Measurements from ENCODE around the gene AFTPH.

DNA sequence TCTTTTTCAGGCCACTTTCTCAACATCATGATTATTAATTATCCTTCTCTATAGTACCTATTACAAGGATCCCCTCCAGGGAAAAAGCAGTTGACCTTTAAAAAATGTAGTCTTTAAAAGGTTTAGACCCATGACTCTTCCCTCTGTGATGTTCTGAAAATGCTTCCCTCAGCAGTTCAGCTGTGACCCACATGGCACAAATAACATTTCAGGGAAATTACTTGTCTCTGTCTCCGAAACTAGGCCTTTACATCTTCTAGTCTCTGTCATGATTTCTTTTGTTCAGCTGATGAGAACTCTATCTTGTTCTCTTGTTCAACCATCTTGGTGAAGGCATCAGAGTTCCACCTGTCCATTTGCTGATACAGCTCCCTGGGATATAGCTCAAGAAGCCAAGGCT lies 41.9 kb upstream of the AFTPH start:
- TF ChIP-seq, protein P1, sequence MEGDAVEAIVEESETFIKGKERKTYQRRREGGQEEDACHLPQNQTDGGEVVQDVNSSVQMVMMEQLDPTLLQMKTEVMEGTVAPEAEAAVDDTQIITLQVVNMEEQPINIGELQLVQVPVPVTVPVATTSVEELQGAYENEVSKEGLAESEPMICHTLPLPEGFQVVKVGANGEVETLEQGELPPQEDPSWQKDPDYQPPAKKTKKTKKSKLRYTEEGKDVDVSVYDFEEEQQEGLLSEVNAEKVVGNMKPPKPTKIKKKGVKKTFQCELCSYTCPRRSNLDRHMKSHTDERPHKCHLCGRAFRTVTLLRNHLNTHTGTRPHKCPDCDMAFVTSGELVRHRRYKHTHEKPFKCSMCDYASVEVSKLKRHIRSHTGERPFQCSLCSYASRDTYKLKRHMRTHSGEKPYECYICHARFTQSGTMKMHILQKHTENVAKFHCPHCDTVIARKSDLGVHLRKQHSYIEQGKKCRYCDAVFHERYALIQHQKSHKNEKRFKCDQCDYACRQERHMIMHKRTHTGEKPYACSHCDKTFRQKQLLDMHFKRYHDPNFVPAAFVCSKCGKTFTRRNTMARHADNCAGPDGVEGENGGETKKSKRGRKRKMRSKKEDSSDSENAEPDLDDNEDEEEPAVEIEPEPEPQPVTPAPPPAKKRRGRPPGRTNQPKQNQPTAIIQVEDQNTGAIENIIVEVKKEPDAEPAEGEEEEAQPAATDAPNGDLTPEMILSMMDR (IDR thresholded peaks at IDR 0.05) = no peak
- no peak for TF ChIP-seq EZH2phosphoT487 (IDR thresholded peaks at IDR 0.05)
